Lung (tissue), 12 donors: ENCODE measurements around the gene UGT3A1. TPM values are rescaled to one million over a fixed set of nuclear protein-coding genes. Genes with fewer than 3 reads are reported as not detected.

Experiments used
- ATAC-seq: fragments of 200-7000 bp; cut with Tn5 transposase; one replicate; pipeline ENCODE4 v1.9.1; 2020; ENCODE audit warnings: moderate number of reproducible peaks; ENCODE audit not compliant: insufficient read depth, low FRiP score
- DNase-seq, 3 donors: peaks; one replicate each; pipeline ENCODE4 v3.0.0-alpha.2; 2013 to 2017
- H3K27ac ChIP-seq, 2 donors: one replicate each; pipeline ENCODE4 v1.5.1; 2013; ENCODE audit warnings: mild to moderate bottlenecking in 2 of 2, moderate library complexity in 2 of 2, control low read depth in 1 of 2, inconsistent platforms in 1 of 2, low read depth in 1 of 2, low read length in 1 of 2
- H3K27me3 ChIP-seq, 3 donors: one replicate each; pipeline ENCODE4 v1.5.1; 2013; ENCODE audit warnings: low read length in 2 of 3; ENCODE audit not compliant: control insufficient read depth in 3 of 3, insufficient read depth in 3 of 3
- H3K36me3 ChIP-seq, 4 donors: one replicate each; pipeline ENCODE4 v1.5.1; 2013; ENCODE audit warnings: low read length in 4 of 4, mild to moderate bottlenecking in 1 of 4, moderate library complexity in 1 of 4; ENCODE audit not compliant: control insufficient read depth in 4 of 4, insufficient read depth in 4 of 4
- H3K4me1 ChIP-seq, 5 donors: one replicate each; pipeline ENCODE4 v1.5.1; 2013; ENCODE audit warnings: low read length in 5 of 5, mild to moderate bottlenecking in 2 of 5, moderate library complexity in 1 of 5; ENCODE audit not compliant: control insufficient read depth in 5 of 5, insufficient read depth in 5 of 5
- H3K4me3 ChIP-seq: one replicate; pipeline ENCODE4 v1.5.1; 2013; ENCODE audit warnings: mild to moderate bottlenecking, control low read depth, moderate library complexity
- H3K9ac ChIP-seq, 2 donors: one replicate each; pipeline ENCODE4 v1.5.1; 2013; ENCODE audit warnings: low read length in 2 of 2, control low read depth in 1 of 2; ENCODE audit not compliant: insufficient read depth in 1 of 2
- H3K9me3 ChIP-seq, 4 donors: one replicate each; pipeline ENCODE4 v1.5.1; 2013; ENCODE audit warnings: low read length in 3 of 4, mild to moderate bottlenecking in 1 of 4, moderate library complexity in 1 of 4; ENCODE audit not compliant: control insufficient read depth in 4 of 4, insufficient read depth in 3 of 4
- WGBS, 2 donors: extraction: QIAGEN DNeasy Blood & Tissue Kit; methylation state at CpG; one replicate each; pipeline ENCODE4 v1.1.7; 2013; 5-methylcytosine and 5-hydroxymethylcytosine counted together
- polyA plus RNA-seq, 2 donors: library from polyadenylated mRNA; stranded (reverse); fragments of 200-250 nt; gene quantifications; one replicate each; pipeline ENCODE4 v1.2.1, GENCODE V29; 2013
- total RNA-seq, 2 donors: library from RNA; depleted of rRNA in 1 of 2; stranded (reverse); fragments of >200 nt in 1 of 2; gene quantifications; one replicate each; pipeline ENCODE4 v1.2.1, GENCODE V29; 2014 to 2021
- TF ChIP-seq, protein P1 (sequence below): IDR thresholded peaks from 2 replicates; pipeline ENCODE4 v1.5.1; 2012; ENCODE audit warnings: mild to moderate bottlenecking; ENCODE audit errors: control extremely low read depth, extremely low read depth
- donor health status: control.
- donor health status: control.
- donor health status: Bipolar disorder and iron deficiency.
- donor health status: healthy.
- donor health status: DM: yes; HTN: yes; CAD: no.

Gene UGT3A1
- total and polyA plus RNA-seq, 4 donors: not detected

DNA sequence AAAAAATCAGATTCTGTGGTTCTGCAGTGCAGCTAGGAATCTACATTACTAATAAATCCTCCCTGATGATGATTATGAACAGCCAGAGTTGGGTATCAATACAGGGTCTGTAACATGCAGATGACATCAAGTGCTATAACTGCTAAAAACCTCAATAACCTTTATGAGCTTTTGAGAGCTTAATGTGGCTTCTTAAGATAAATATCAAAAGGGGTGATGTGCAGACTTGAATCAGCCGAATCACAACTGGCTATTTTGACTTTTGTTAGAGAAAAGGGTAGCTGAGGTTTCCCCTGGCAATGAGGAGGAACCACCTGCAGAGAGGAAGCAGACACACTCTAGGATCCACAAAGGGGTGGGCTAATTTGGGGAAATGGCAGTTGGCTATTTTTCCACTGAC, 83.0 kb downstream of the UGT3A1 start:
- ATAC-seq: no peak
- 22 to 46% methylated on average over 1 of the region's 1 CpG for WGBS, 2 donors
- TF ChIP-seq, protein P1, sequence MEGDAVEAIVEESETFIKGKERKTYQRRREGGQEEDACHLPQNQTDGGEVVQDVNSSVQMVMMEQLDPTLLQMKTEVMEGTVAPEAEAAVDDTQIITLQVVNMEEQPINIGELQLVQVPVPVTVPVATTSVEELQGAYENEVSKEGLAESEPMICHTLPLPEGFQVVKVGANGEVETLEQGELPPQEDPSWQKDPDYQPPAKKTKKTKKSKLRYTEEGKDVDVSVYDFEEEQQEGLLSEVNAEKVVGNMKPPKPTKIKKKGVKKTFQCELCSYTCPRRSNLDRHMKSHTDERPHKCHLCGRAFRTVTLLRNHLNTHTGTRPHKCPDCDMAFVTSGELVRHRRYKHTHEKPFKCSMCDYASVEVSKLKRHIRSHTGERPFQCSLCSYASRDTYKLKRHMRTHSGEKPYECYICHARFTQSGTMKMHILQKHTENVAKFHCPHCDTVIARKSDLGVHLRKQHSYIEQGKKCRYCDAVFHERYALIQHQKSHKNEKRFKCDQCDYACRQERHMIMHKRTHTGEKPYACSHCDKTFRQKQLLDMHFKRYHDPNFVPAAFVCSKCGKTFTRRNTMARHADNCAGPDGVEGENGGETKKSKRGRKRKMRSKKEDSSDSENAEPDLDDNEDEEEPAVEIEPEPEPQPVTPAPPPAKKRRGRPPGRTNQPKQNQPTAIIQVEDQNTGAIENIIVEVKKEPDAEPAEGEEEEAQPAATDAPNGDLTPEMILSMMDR: no peak

DNA sequence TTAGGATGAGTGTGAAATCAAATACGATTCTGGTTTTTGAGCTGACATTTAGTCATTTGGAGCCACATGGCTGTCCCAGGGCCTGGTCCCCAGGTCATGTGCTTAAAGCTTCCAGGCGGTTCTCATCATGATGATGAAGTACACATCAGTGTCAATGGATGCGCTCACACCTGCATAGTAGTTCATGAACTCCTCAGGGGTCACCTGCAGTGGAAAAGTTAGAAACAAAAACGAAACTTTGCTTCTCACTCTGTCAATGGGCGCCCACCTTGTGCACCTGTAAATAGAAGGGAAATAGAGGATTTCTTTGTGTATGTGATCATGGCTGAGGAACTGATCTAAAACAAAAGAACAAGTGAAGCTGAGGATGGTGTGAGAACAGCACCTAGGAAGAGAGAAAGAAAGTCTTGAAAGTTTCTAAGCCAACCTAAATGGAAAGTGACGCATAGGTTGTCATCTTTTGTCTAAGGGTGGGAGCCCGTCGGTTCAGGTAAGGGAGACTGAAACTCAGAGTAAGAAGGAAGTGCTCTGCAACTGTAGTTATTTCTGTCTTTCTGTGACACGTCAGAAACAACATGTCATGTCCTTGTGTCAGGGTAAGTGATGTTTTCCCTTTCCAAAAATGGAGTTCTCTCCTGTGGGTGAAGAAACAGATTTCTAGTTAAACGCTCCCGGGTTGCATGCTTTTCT, 86.6 kb downstream of the UGT3A1 start:
- ATAC-seq (no peak), DNase-seq (no peak)
- WGBS, 2 donors: 81 to 85% methylated on average over 11 of the region's 11 CpGs
- Histone ChIP-seq H3K9me3 (peaks cover 0 to 2% (median 0%) of the 10 kb centered on the region in 4 donors), H3K9ac (no peak overlapping the region), H3K27ac (no peak overlapping the region), H3K4me1 (no peaks in the 10 kb centered on the region), H3K36me3 (no peaks in the 10 kb centered on the region), H3K27me3 (no peaks in the 10 kb centered on the region), H3K4me3 (no peak overlapping the region)
- TF ChIP-seq, protein P1: no peak

More for the DNA sequence above, 83.0 kb downstream of the UGT3A1 start:
- no peak for DNase-seq
- Histone ChIP-seq H3K27me3 (no peaks in the 10 kb centered on the region), H3K9me3 (peaks cover 0 to 7% (median 0%) of the 10 kb centered on the region in 4 donors), H3K4me3 (no peak overlapping the region), H3K27ac (no peak overlapping the region), H3K9ac (no peak overlapping the region), H3K4me1 (no peaks in the 10 kb centered on the region), H3K36me3 (no peaks in the 10 kb centered on the region)

DNA sequence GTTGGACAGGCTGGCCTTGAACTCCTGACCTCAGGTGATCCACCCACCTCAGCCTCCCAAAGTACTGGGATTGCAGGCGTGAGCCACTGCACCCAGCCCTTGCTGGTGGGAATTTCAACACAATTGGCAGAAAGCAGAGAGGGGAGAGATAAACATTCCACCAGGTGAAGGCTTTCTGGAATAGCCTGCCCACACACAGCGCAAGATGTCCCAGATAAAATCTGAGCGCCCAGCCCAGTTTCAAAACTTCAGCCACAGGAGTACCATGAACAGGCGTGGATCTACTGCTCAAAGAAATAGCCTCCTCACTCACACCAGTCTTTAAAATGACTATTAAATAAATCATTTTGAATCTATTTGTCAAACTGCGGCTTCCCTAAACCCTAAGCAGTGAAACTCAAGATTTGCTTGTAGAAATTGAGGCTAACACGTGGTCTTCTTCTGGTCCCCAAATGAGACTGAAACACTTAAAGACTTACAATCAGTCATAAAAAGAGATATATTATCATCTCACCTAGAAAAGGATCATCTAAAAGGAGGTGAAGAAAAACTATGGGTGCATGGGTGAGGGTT, 87.5 kb downstream of the UGT3A1 start:
- peaks cover 0 to 2% (median 0%) of the 10 kb centered on the region in 4 donors for H3K9me3 ChIP-seq
- no peaks in the 10 kb centered on the region for H3K36me3 ChIP-seq
- H3K9ac ChIP-seq: no peak overlapping the region
- WGBS, 2 donors: 93 to 96% methylated on average over 6 of the region's 6 CpGs
- no peaks in the 10 kb centered on the region for H3K4me1 ChIP-seq
- TF ChIP-seq, protein P1: no peak
- no peak overlapping the region for H3K27ac ChIP-seq
- DNase-seq: no peak
- no peak for ATAC-seq
- no peak overlapping the region for H3K4me3 ChIP-seq
- no peaks in the 10 kb centered on the region for H3K27me3 ChIP-seq
